PFSK-1 (cell line): Measurements from ENCODE around the gene LRBA.
A peak's percentile ranks its signal among the peaks of the same experiment; 100 is the strongest.

Source experiments
- FOXP2 ChIP-seq: optimal IDR thresholded peaks from 2 replicates; pipeline ENCODE3; 2011; ENCODE audit warnings: borderline replicate concordance, control low read depth, inconsistent platforms; ENCODE audit not compliant: insufficient read depth; ENCODE audit errors: extremely low read length, extremely low read depth
- POLR2AphosphoS5 ChIP-seq: IDR thresholded peaks from 2 replicates; pipeline ENCODE4 v1.6.1; 2012; ENCODE audit warnings: low read depth, mild to moderate bottlenecking, control low read depth, low read length, moderate library complexity
- REST ChIP-seq, 2 experiments: IDR thresholded peaks; 2 replicates each; pipeline versions ENCODE4 v1.6.1 to v1.8.0; 2011 to 2012; ENCODE audit warnings: low read depth in 2 of 2, low read length in 2 of 2, control low read depth in 1 of 2, inconsistent platforms in 1 of 2, mild to moderate bottlenecking in 1 of 2, moderate library complexity in 1 of 2; ENCODE audit not compliant: insufficient read depth in 1 of 2
- SIN3A ChIP-seq: IDR thresholded peaks from 2 replicates; pipeline ENCODE4 v1.6.1; 2012; ENCODE audit warnings: mild to moderate bottlenecking, low read length, moderate library complexity, borderline replicate concordance; ENCODE audit not compliant: insufficient read depth
- TAF1 ChIP-seq: IDR thresholded peaks from 2 replicates; pipeline ENCODE4 v1.6.1; 2012; ENCODE audit warnings: low read length, control low read depth, borderline replicate concordance; ENCODE audit not compliant: insufficient read depth

Gene LRBA

DNA sequence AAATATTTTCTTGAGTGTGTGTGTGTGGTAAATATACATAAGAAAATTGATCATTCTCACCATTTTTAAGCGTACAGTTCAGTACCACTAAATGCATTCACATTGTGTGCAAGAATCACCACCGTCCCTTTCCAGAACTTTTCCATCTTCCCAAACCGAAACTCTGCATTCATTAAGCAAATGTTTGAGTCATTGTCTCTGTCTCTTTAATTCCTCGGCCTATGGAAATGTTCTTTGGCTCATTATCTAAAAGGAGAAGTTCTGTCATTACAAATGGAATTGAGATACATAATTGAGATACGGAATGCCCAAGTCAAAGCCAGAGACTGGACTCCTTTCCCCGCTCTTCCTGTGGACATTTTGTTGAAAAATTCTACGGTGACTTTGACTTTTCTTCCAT, 767.9 kb downstream of the LRBA start:
- TF ChIP-seq SIN3A (no peak), TAF1 (no peak), FOXP2 (no peak), REST (IDR thresholded peaks at IDR 0.05; ENCODE audit: insufficient read depth in 1 of 2, low read depth in 2 of 2, low read length in 2 of 2) (no peak), POLR2AphosphoS5 (no peak)

DNA sequence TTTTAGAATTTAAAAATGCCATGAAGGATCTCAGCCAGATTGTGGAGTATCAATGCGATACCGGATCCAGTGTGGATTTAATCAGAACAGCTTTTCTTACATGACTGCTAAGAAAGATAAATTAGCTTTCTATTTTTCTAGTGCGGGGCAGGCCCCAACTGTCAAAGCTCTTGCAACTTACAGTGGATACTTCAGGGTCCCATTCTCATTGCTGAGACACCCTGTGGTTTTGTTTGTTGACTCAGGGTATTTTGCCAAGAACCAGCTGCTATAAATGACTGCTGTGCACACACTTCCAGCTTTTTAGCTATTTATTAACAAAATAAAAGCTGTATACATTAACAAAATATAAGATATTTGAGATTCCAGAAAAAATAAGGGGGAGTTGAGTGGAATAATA, 770.5 kb downstream of the LRBA start:
- TF ChIP-seq SIN3A (no peak), REST (IDR thresholded peaks at IDR 0.05; ENCODE audit: insufficient read depth in 1 of 2, low read depth in 2 of 2, low read length in 2 of 2) (0 out of 4 replicates have a peak, but pooled peaks of 1 of the 2 experiments have one; percentile 29), TAF1 (peak; percentile 19; the same call in 1 of the 2 replicates)

DNA sequence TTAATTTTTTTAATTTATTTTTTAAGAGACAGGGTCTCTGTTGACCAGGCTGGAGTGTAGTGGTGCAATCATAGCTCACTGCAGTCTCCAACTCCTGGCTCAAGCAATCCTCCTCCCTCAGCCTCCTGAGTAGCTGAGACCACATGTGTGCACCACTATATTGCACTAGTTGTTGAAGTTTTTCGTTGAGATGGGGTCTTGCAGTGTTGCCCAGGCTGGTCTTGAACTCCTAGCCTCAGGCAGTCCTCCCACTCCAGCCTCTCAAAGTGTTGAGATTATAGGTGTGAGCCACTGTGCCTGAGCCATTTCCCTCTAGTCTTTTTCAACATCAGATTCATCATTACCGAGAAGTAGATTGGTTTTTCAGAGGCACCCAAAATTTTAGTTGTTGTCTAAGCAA, 771.2 kb downstream of the LRBA start:
- no peak for TF ChIP-seq FOXP2
- no peak for TF ChIP-seq POLR2AphosphoS5
- TF ChIP-seq SIN3A = no peak
- TF ChIP-seq REST (IDR thresholded peaks at IDR 0.05; ENCODE audit: insufficient read depth in 1 of 2, low read depth in 2 of 2, low read length in 2 of 2) = no peak
- TF ChIP-seq TAF1 = no peak

GRCh38 chr4:150242820-150243458, 772.1 kb downstream of the LRBA start:
- TF ChIP-seq TAF1 (no peak), REST (IDR thresholded peaks at IDR 0.05; ENCODE audit: insufficient read depth in 1 of 2, low read depth in 2 of 2, low read length in 2 of 2) (no peak), FOXP2 (no peak), POLR2AphosphoS5 (no peak), SIN3A (no peak)

DNA sequence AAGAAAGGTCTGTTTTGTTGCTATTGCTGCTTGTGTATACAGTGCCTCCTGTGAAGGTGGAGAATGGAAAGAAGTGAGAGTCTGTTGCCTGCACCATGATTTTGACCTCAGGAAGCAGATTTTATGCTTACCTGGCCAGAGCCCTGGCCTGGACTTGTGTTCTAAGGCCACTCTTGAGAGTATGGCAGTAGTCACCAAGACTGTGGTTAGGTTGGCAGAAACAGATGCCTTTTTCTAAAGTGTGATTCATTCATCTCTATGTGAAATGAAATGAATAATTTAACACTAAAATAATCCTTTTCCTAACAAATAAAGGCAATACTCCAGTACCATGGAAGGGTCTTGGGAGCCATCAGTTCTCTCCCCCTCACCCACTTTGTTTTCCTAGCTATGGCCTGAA, 775.1 kb downstream of the LRBA start:
- no peak for TF ChIP-seq POLR2AphosphoS5
- TF ChIP-seq TAF1 = no peak
- no peak for TF ChIP-seq SIN3A
- no peak for TF ChIP-seq FOXP2
- no peak for TF ChIP-seq REST (IDR thresholded peaks at IDR 0.05; ENCODE audit: insufficient read depth in 1 of 2, low read depth in 2 of 2, low read length in 2 of 2)
